ENCODE results near the gene ZBTB8OS. TPM values are rescaled to one million over a fixed set of nuclear protein-coding genes. Genes with fewer than 3 reads are reported as not detected.

Gene ZBTB8OS
- total and polyA plus RNA-seq, 2 donors (not counting 3 experiments of a cell fraction or from before 2014, with no cell fraction given): 28.3 to 38.0 TPM

DNA sequence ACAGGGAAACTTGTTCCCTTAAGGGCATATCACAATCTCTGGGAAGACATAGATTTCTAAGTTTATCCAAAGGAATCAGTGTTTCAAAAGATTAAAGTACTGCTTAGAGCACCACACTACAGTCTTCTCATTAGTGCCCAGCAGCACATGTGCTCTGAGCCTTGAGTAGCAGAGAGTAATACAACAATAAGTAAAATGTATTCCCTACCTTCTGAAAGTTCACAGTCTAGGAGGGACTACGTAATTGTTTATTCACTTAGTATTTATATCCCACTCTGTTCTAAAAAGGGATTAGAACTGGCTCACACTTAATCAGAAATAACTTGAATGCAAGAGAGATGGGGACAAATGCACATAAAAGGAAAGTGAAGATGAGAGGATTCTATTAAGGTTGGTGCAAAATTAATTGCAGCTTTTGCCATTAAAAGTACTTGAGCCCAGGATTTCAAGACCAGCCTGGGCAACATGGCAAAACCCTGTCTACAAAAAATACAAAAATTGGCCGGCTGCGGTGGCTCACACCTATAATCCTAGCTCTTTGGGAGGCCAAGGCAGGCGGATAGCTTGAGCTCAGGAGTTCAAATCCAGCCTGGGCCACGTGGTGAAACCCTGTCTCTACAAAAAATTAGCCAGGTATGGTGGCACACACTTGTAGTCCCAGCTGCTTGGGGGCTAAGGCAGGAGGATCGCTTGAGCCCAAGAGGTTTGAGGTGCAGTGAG, 43.3 kb upstream of the ZBTB8OS start:
- Histone ChIP-seq H3K27ac (ENCODE audit: insufficient read depth, low read depth, low read length) (no peak overlapping the region), H3K9me1 (replicated peaks; ENCODE audit: control insufficient read depth, extremely low read depth, insufficient read depth, low read length) (no peaks in the 10 kb centered on the region), H3K36me3 (ENCODE audit: control insufficient read depth in 2 of 2, extremely low read depth in 1 of 2, insufficient read depth in 2 of 2, low read length in 2 of 2) (no peaks in the 10 kb centered on the region), H3K79me2 (ENCODE audit: control insufficient read depth, insufficient read depth, low read length) (no peaks in the 10 kb centered on the region), H3K4me1 (ENCODE audit: control insufficient read depth, extremely low read depth, insufficient read depth, low read length) (peaks cover 9% of the 10 kb centered on the region), H3K4me2 (ENCODE audit: insufficient read depth, low read length) (no peak overlapping the region), H3K9me3 (replicated peaks; ENCODE audit: control insufficient read depth, insufficient read depth, low read length) (no peaks in the 10 kb centered on the region), H3K27me3 (ENCODE audit: control insufficient read depth in 2 of 2, insufficient read depth in 2 of 2, low read length in 2 of 2) (no peaks in the 10 kb centered on the region), H4K20me1 (replicated peaks; ENCODE audit: control insufficient read depth, extremely low read depth, insufficient read depth, low read length) (no peaks in the 10 kb centered on the region), H3K4me3 (replicated peaks in 1 of 3; ENCODE audit: insufficient read depth in 1 of 3, low read depth in 1 of 3, low read length in 3 of 3) (no peak overlapping the region), H3K9ac (replicated peaks; ENCODE audit: extremely low read depth, insufficient read depth, low read length) (no peak overlapping the region), H2AFZ (ENCODE audit: low read depth, low read length) (no peak overlapping the region)
- POLR2A ChIA-PET: no interaction called here
- dilution Hi-C loops (cut with MboI; ENCODE audit: extremely low pct_ligation_motif_present, low sequenced_read_pairs) (no loop called here), intact Hi-C loops (cut with micrococcal nuclease) (no loop called here)
- no TSS peak for BruUV-seq (replicated peaks)
- TF ChIP-seq, protein P1, sequence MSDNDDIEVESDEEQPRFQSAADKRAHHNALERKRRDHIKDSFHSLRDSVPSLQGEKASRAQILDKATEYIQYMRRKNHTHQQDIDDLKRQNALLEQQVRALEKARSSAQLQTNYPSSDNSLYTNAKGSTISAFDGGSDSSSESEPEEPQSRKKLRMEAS (IDR thresholded peaks at IDR 0.05; ENCODE audit: insufficient read depth, insufficient read length): no peak
- TF ChIP-seq EZH2 (IDR thresholded peaks at IDR 0.05; ENCODE audit: borderline replicate concordance, low read depth, low read length, severe bottlenecking): no peak
- no peak for TF ChIP-seq JUN (IDR thresholded peaks at IDR 0.05; ENCODE audit: borderline replicate concordance, insufficient read depth, insufficient read length, low read depth)
- TF ChIP-seq POLR2A (IDR thresholded peaks at IDR 0.05; ENCODE audit: low read depth, low read length): no peak
- no peak for TF ChIP-seq GATA2 (IDR thresholded peaks at IDR 0.05; ENCODE audit: insufficient read depth, insufficient read length, low read depth, low read length)
- TF ChIP-seq FOS (IDR thresholded peaks at IDR 0.05; ENCODE audit: borderline replicate concordance, insufficient read depth, low read length): no peak
- TF ChIP-seq MYC (IDR thresholded peaks at IDR 0.05; ENCODE audit: low read depth, low read length): no peak
- no peak for TF ChIP-seq POLR2AphosphoS5 (IDR thresholded peaks at IDR 0.05; ENCODE audit: insufficient read depth, low read depth, low read length)
- DNase-seq (ENCODE audit: low read depth, low spot score) (no peak), FAIRE-seq (no peak)
- CTCF ChIA-PET: interaction anchor here (1.7 to 1.9 kb wide), 3 partner anchors 19 to 174 kb away, joined by 11 to 13 read pairs (median 13); no protein-coding TSS in a partner anchor
